ENCODE results near the gene CENPE.
"Not testable (repeated sequence)": the region's sequence is repeated elsewhere in the genome, so short reads cannot be mapped to it uniquely, and the experiment has no call there.

CENPE gene

DNA sequence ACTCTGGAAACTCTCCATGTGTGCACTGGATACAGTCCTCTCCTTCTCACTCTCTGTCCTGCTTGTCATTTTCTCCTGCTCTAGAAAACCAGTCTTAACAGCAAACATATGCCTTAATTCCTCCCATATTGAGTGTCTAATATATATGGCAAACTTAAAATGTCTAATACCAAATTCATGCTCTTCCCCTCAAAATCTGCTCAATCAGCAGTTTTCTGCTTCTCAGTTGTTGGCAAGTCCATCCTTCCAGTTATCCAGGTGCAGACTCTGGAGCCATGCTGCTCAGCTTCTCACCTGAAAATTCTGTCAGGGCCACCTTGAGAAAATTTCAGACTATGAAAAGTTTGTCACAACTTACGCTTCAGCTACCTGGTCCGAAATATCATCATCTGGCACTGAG lies 3.1 kb upstream of the CENPE start:
- H3K4me3 ChIP-seq (ENCODE audit: low read depth, low read length): no peak overlapping the region
- in situ Hi-C loops (cut with HindIII; ENCODE audit: low sequenced_read_pairs): no loop called here
- DNase-seq (ENCODE audit: low read depth, low spot score): no peak
- TF ChIP-seq, protein P1, sequence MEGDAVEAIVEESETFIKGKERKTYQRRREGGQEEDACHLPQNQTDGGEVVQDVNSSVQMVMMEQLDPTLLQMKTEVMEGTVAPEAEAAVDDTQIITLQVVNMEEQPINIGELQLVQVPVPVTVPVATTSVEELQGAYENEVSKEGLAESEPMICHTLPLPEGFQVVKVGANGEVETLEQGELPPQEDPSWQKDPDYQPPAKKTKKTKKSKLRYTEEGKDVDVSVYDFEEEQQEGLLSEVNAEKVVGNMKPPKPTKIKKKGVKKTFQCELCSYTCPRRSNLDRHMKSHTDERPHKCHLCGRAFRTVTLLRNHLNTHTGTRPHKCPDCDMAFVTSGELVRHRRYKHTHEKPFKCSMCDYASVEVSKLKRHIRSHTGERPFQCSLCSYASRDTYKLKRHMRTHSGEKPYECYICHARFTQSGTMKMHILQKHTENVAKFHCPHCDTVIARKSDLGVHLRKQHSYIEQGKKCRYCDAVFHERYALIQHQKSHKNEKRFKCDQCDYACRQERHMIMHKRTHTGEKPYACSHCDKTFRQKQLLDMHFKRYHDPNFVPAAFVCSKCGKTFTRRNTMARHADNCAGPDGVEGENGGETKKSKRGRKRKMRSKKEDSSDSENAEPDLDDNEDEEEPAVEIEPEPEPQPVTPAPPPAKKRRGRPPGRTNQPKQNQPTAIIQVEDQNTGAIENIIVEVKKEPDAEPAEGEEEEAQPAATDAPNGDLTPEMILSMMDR (IDR thresholded peaks at IDR 0.05; ENCODE audit: low read depth, low read length): no peak

DNA sequence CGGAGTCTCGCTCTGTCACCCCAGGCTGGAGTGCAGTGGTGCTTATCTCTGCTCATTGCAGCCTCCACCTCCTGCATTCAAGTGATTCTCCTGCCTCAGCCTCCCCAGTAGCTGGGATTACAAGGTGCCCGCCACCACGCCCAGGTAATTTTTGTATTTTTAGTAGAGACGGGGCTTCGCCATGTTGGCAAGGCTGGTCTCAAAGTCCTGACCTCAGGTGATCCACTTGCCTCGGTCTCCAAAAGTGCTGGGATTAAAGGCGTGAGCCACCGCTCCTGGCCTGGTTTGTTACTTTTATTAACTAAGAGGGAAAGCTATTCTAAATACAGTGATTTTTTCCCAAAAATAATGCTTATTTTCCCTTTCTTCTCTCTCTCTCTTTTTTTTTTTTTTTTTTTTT lies 866 bp upstream of the CENPE start:
- in situ Hi-C loops (cut with HindIII; ENCODE audit: low sequenced_read_pairs): no loop called here

DNA sequence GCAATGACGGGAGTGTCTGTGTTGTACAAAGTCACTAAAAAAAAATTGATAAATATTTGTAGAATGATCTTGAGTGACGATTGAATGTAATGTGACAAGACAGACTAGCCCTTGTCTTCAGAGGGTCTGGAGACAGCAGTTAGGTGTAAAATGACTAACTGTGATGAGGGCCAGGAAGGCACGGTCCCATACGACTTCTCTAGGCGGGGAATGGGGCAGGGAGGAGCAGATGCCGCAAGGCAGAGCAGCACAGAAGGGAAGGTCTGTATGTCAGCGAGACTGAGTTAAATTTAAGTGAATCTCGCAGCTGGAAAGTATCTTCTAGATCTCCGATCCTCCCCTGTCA lies 405 bp downstream of the CENPE start:
- TF ChIP-seq, protein P1 (IDR thresholded peaks at IDR 0.05; ENCODE audit: low read depth, low read length): no peak
- in situ Hi-C loops (cut with HindIII; ENCODE audit: low sequenced_read_pairs): no loop called here
- DNase-seq (ENCODE audit: low read depth, low spot score): no peak
- peak overlapping the region; percentile 62 for H3K4me3 ChIP-seq (ENCODE audit: low read depth, low read length)

More for the DNA sequence above, 866 bp upstream of the CENPE start:
- TF ChIP-seq, protein P1 (IDR thresholded peaks at IDR 0.05; ENCODE audit: low read depth, low read length): no peak
- DNase-seq (ENCODE audit: low read depth, low spot score): no peak
- peak overlapping the region; percentile 62 for H3K4me3 ChIP-seq (ENCODE audit: low read depth, low read length)

DNA sequence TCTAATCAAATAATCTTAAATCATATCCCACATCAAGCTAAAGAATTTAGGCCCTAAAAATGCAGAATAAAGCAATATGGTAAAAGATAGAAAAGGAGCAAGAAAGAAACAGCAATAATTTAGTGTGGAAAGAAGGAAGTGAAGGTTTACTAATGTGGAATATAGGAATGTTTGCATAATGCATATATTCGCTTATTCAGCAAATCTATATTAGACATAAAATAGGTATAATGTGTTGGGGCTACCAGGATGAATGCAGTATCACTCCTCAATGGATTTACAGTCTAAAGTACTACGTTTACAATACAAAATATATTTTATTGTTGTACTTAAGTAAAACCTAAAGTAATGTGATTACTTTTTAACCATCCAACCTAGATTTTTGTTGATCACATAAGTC lies 4.7 kb downstream of the CENPE start:
- TF ChIP-seq, protein P1 (IDR thresholded peaks at IDR 0.05; ENCODE audit: low read depth, low read length): no peak
- no peak for DNase-seq (ENCODE audit: low read depth, low spot score)
- in situ Hi-C loops (cut with HindIII; ENCODE audit: low sequenced_read_pairs): no loop called here
- no peak overlapping the region for H3K4me3 ChIP-seq (ENCODE audit: low read depth, low read length)

DNA sequence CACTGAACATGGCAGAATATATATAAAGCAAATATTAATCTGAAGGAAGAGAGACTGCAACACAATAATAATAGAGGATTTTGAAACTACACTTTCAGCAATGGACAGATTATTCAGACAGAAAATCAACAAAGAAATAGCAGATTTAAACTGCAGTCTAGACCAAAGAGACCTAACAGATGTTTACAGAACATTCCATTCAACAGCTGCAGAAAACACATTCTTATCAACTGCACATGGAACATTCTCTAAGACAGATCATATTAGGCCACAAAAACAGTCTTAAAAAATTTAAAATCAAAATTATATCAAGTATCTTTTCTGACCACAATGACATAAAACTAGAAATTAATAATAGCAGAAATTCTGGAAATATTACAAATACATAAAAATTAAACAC lies 27.1 kb downstream of the CENPE start:
- in situ Hi-C loops (cut with HindIII; ENCODE audit: low sequenced_read_pairs): no loop called here
- no peak for DNase-seq (ENCODE audit: low read depth, low spot score)
- no peak overlapping the region for H3K4me3 ChIP-seq (ENCODE audit: low read depth, low read length)
- TF ChIP-seq, protein P1 (IDR thresholded peaks at IDR 0.05; ENCODE audit: low read depth, low read length): no peak

DNA sequence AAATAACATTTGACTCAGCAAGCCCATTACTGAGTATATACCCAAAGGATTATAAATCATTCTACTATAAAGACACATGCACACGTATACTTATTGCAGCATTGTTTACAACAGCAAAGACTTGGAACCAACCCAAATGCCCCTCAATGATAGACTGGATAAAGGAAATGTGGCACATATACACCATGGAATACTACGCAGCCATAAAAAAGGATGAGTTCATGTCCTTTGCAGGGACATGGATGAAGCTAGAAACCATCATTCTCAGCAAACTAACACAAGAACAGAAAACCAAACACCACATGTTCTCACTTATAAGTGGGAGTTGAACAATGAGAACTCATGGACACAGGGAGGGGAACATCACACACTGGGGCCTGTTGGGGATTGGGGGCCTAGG lies 28.4 kb downstream of the CENPE start:
- H3K4me3 ChIP-seq (ENCODE audit: low read depth, low read length); in situ Hi-C loops (cut with HindIII; ENCODE audit: low sequenced_read_pairs); DNase-seq (ENCODE audit: low read depth, low spot score): not testable (repeated sequence)

DNA sequence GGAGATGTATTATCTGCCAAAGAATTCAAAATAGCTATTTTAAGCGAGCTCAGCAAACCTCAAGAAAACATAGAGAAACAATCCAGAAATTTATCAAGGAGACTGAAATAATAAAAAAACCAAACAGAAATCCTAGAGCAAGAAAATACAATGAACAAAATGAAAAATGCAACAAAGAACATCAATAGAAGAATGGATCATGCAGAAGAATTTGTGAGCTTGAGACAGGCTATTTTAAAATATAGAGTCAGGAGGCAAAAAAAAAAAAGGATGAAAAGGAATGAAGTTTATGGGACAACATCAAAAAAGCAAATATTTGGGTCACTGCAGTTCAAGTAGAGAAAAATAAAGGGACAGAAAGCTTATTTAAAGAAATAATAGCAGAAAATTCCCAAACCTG lies 29.1 kb downstream of the CENPE start:
- in situ Hi-C loops (cut with HindIII; ENCODE audit: low sequenced_read_pairs): no loop called here

More for the DNA sequence above, 29.1 kb downstream of the CENPE start:
- DNase-seq (ENCODE audit: low read depth, low spot score): no peak
- TF ChIP-seq, protein P1 (IDR thresholded peaks at IDR 0.05; ENCODE audit: low read depth, low read length): no peak
- H3K4me3 ChIP-seq (ENCODE audit: low read depth, low read length): no peak overlapping the region

Measured in astrocyte of the spinal cord (primary cell).